Measurements from ENCODE around the gene TET3. TPM values are rescaled to one million over a fixed set of nuclear protein-coding genes. Genes with fewer than 3 reads are reported as not detected.

Gene TET3
- total RNA-seq, 2 experiments from 2014 or later: 22.2 to 24.1 TPM

DNA sequence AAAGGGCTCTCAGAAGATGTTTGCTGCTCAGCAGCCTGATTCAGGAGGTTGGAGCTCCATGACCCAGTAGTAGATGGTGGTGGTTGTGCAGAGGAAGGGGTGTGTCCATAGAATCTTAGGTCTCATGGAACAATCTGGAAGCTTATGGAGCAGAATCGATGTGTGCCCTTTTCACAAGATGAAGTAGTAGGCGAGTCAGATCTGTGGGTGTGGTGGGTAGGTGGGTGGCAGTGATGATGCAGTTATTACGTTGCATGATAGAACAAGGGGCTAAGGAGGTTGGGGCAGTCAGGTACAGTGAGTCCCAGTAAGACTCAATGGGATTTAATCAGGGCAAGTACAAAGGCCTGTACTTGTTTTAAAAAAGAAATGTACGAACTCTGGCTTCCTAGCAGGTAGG is 9.1 kb downstream of the TET3 start:
- Histone ChIP-seq H3K4me3 (ENCODE audit: low read length) (no peak overlapping the region), H3K36me3 (ENCODE audit: insufficient read depth, low read length) (peaks cover 14% of the 10 kb centered on the region), H3K27me3 (ENCODE audit: control insufficient read depth in 1 of 2, insufficient read depth in 2 of 2, low read length in 2 of 2) (no peaks in the 10 kb centered on the region), H3K27ac (ENCODE audit: low read depth in 1 of 2, low read length in 2 of 2) (no peak overlapping the region), H3K4me1 (ENCODE audit: insufficient read depth, low read length) (peaks cover 61% of the 10 kb centered on the region), H3K9me3 (ENCODE audit: control insufficient read depth in 1 of 2, insufficient read depth in 1 of 2, low read length in 2 of 2) (peaks cover 0 to 10% of the 10 kb centered on the region in 2 experiments)
- Mint-ChIP-seq H3K27me3 (no peaks in the 10 kb centered on the region), H3K4me3 (no peak overlapping the region), H3K36me3 (ENCODE audit: low read depth) (peaks cover 45% of the 10 kb centered on the region), H3K27ac (peak overlapping the region; percentile 61), H3K4me1 (ENCODE audit: low read depth) (peaks cover 80% of the 10 kb centered on the region), H3K9me3 (peaks cover 3% of the 10 kb centered on the region)
- intact Hi-C loops (cut with DNase I, micrococcal nuclease): no loop called here
- ChIA-PET POLR2A (interaction anchor here (1.3 kb wide), 1 partner anchor 38 kb away, joined by 3 read pairs; no protein-coding TSS in a partner anchor), CTCF (no interaction called here)
- no peak for TF ChIP-seq CTCF (IDR thresholded peaks at IDR 0.05)
- no peak for ATAC-seq (ENCODE audit: poor library complexity)
- DNase-seq: no peak

- ChIA-PET CTCF (no interaction called here), POLR2A (interaction anchor here (1.3 kb wide), 1 partner anchor 38 kb away, joined by 3 read pairs; no protein-coding TSS in a partner anchor)
- Histone ChIP-seq H3K27me3 (ENCODE audit: control insufficient read depth in 1 of 2, insufficient read depth in 2 of 2, low read length in 2 of 2) (no peaks in the 10 kb centered on the region), H3K4me1 (ENCODE audit: insufficient read depth, low read length) (peaks cover 62% of the 10 kb centered on the region), H3K36me3 (ENCODE audit: insufficient read depth, low read length) (peaks cover 14% of the 10 kb centered on the region), H3K27ac (ENCODE audit: low read depth in 1 of 2, low read length in 2 of 2) (no peak overlapping the region), H3K4me3 (ENCODE audit: low read length) (no peak overlapping the region), H3K9me3 (ENCODE audit: control insufficient read depth in 1 of 2, insufficient read depth in 1 of 2, low read length in 2 of 2) (peaks cover 0 to 10% of the 10 kb centered on the region in 2 experiments)
- Mint-ChIP-seq H3K9me3 (peaks cover 3% of the 10 kb centered on the region), H3K4me1 (ENCODE audit: low read depth) (peaks cover 80% of the 10 kb centered on the region), H3K27ac (peak overlapping the region; percentile 61), H3K27me3 (no peaks in the 10 kb centered on the region), H3K36me3 (ENCODE audit: low read depth) (peaks cover 41% of the 10 kb centered on the region), H3K4me3 (no peak overlapping the region)
- DNase-seq: no peak
- ATAC-seq (ENCODE audit: poor library complexity): no peak
- intact Hi-C loops (cut with DNase I, micrococcal nuclease): no loop called here
- TF ChIP-seq CTCF (IDR thresholded peaks at IDR 0.05): no peak
These were observed 9.6 kb downstream of the TET3 start for GRCh38 chr2:73994178-73994831.

DNA sequence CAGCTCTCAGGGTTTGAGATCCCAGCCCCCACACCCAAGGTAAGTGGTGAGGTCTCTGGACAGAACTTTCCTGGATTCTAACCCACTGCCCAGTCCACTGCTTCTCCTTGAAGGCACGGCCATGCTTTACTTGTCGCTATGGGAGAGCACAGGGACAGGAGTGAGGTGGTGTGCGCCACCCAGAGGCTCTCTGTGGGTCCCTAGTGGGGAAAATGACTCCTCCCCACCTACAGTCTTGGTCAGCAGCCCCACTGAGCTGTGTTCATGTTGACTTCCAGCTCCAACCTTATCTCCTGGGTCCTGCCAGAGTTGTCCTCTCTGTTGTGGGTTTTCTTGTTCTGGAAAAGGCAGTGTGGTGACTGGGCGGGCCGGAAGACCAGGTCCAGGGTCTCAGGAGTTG is 11.1 kb downstream of the TET3 start:
- H3K4me3 Mint-ChIP-seq: no peak overlapping the region
- peaks cover 26% of the 10 kb centered on the region for H3K36me3 Mint-ChIP-seq (ENCODE audit: low read depth)
- no peak overlapping the region for H3K27ac Mint-ChIP-seq
- TF ChIP-seq CTCF (IDR thresholded peaks at IDR 0.05): no peak
- H3K4me1 Mint-ChIP-seq (ENCODE audit: low read depth): peaks cover 80% of the 10 kb centered on the region
- H3K27ac ChIP-seq (ENCODE audit: low read depth in 1 of 2, low read length in 2 of 2): no peak overlapping the region
- no peaks in the 10 kb centered on the region for H3K27me3 Mint-ChIP-seq
- ATAC-seq (ENCODE audit: poor library complexity) (no peak), DNase-seq (no peak)
- peaks cover 61% of the 10 kb centered on the region for H3K4me1 ChIP-seq (ENCODE audit: insufficient read depth, low read length)
- peaks cover 0 to 10% of the 10 kb centered on the region in 2 experiments for H3K9me3 ChIP-seq (ENCODE audit: control insufficient read depth in 1 of 2, insufficient read depth in 1 of 2, low read length in 2 of 2)
- H3K4me3 ChIP-seq (ENCODE audit: low read length): no peak overlapping the region
- POLR2A ChIA-PET: interaction anchor here (1.2 kb wide), 1 partner anchor 10 kb away, joined by 4 read pairs; no protein-coding TSS in a partner anchor
- H3K36me3 ChIP-seq (ENCODE audit: insufficient read depth, low read length): peaks cover 5% of the 10 kb centered on the region
- H3K9me3 Mint-ChIP-seq: no peaks in the 10 kb centered on the region
- no peaks in the 10 kb centered on the region for H3K27me3 ChIP-seq (ENCODE audit: control insufficient read depth in 1 of 2, insufficient read depth in 2 of 2, low read length in 2 of 2)
- intact Hi-C loops (cut with DNase I, micrococcal nuclease): loop anchor here in 1 of 2 experiments (2.0 kb wide), 1 partner anchor 51 kb away; no protein-coding TSS in a partner anchor
- CTCF ChIA-PET: no interaction called here

Measured in CD4-positive, alpha-beta T cell (primary cell).